ENCODE results near the gene ADD2.

Gene ADD2

GRCh38 chr2:70715071-70715985 lies 52.7 kb downstream of the ADD2 start:
- no peak for DNase-seq (ENCODE audit: extremely low read depth, low read depth)
- no peak for TF ChIP-seq CTCF (IDR thresholded peaks at IDR 0.05; ENCODE audit: low read depth, low read length)

- no peak for DNase-seq (ENCODE audit: extremely low read depth, low read depth)
- TF ChIP-seq CTCF (IDR thresholded peaks at IDR 0.05; ENCODE audit: low read depth, low read length), result no peak
These were observed 53.7 kb downstream of the ADD2 start for GRCh38 chr2:70714141-70714905.

GRCh38 chr2:70712916-70713315 lies 55.1 kb downstream of the ADD2 start:
- no peak for DNase-seq (ENCODE audit: extremely low read depth, low read depth)
- no peak for TF ChIP-seq CTCF (IDR thresholded peaks at IDR 0.05; ENCODE audit: low read depth, low read length)

- DNase-seq (ENCODE audit: extremely low read depth, low read depth), result no peak
- no peak for TF ChIP-seq CTCF (IDR thresholded peaks at IDR 0.05; ENCODE audit: low read depth, low read length)
These were observed 56.8 kb downstream of the ADD2 start for GRCh38 chr2:70711191-70711590.

GRCh38 chr2:70710038-70710690 lies 57.8 kb downstream of the ADD2 start:
- no peak for DNase-seq (ENCODE audit: extremely low read depth, low read depth)
- no peak for TF ChIP-seq CTCF (IDR thresholded peaks at IDR 0.05; ENCODE audit: low read depth, low read length)

- no peak for DNase-seq (ENCODE audit: extremely low read depth, low read depth)
- TF ChIP-seq CTCF (IDR thresholded peaks at IDR 0.05; ENCODE audit: low read depth, low read length), result no peak
These were observed 58.5 kb downstream of the ADD2 start for GRCh38 chr2:70709275-70710037.
